GM23338 (cell line): ENCODE measurements around the gene PRUNE2. TPM values are rescaled to one million over a fixed set of nuclear protein-coding genes. Genes with fewer than 3 reads are reported as not detected.

Experiments used
- ATAC-seq: fragments of 200-7000 bp; cut with Tn5 transposase; 3 replicates; pipeline ENCODE4 v1.9.1; 2020
- DNase-seq: peaks from one replicate; pipeline ENCODE4 v3.0.0-alpha.2; 2015; ENCODE audit warnings: low spot score
- H2AFZ ChIP-seq: fragments of 200-600 bp; sonication (generic); 2 replicates; pipeline ENCODE4 v1.8.0; 2016; ENCODE audit warnings: antibody characterized with exemption, mild to moderate bottlenecking, moderate library complexity
- H3F3A ChIP-seq: fragments of 200-600 bp; sonication (generic); replicated peaks from 2 replicates; pipeline ENCODE4 v1.8.0; 2017; ENCODE audit warnings: antibody characterized with exemption, mixed run types, low read depth
- H3K27ac ChIP-seq: fragments of 200-600 bp; sonication (generic); 2 replicates; pipeline ENCODE4 v1.6.1; 2016; ENCODE audit warnings: low read depth
- H3K27me3 ChIP-seq: fragments of 200-600 bp; sonication (generic); 2 replicates; pipeline ENCODE4 v1.8.0; 2016; ENCODE audit warnings: mild to moderate bottlenecking, mixed run types, moderate library complexity; ENCODE audit not compliant: insufficient read depth
- H3K36me3 ChIP-seq: fragments of 200-600 bp; sonication (generic); 2 replicates; pipeline ENCODE4 v1.8.0; 2016; ENCODE audit warnings: mild to moderate bottlenecking; ENCODE audit not compliant: insufficient read depth
- H3K4me1 ChIP-seq: fragments of 200-600 bp; sonication (generic); 2 replicates; pipeline ENCODE4 v1.8.0; 2016; ENCODE audit warnings: mild to moderate bottlenecking, moderate library complexity; ENCODE audit not compliant: insufficient read depth
- H3K4me2 ChIP-seq: fragments of 200-600 bp; sonication (generic); 2 replicates; pipeline ENCODE4 v1.7.1; 2017; ENCODE audit warnings: mixed run types
- H3K4me3 ChIP-seq: fragments of 200-600 bp; sonication (generic); 2 replicates; pipeline ENCODE4 v1.6.1; 2016; ENCODE audit warnings: mixed run types
- H3K79me2 ChIP-seq: fragments of 200-600 bp; sonication (generic); replicated peaks from 2 replicates; pipeline ENCODE4 v1.8.0; 2017; ENCODE audit warnings: mild to moderate bottlenecking; ENCODE audit not compliant: insufficient read depth
- H3K9me2 ChIP-seq: fragments of 200-600 bp; sonication (generic); 2 replicates; pipeline ENCODE4 v1.8.0; 2017; ENCODE audit not compliant: insufficient read depth
- H4K20me1 ChIP-seq: fragments of 200-600 bp; sonication (generic); replicated peaks from 2 replicates; pipeline ENCODE4 v1.8.0; 2017; ENCODE audit warnings: mild to moderate bottlenecking; ENCODE audit not compliant: insufficient read depth
- H3K27ac Mint-ChIP-seq: 2 replicates; pipeline ENCODE4 v1.8.0; 2020; ENCODE audit warnings: inconsistent platforms, mild to moderate bottlenecking, moderate library complexity, mixed read lengths
- H3K27me3 Mint-ChIP-seq: 3 replicates; pipeline ENCODE4 v1.8.0; 2022; ENCODE audit warnings: low read depth, mild to moderate bottlenecking, moderate library complexity, mixed read lengths, inconsistent platforms; ENCODE audit not compliant: insufficient read depth, poor library complexity
- H3K36me3 Mint-ChIP-seq: 3 replicates; pipeline ENCODE4 v1.8.0; 2021; ENCODE audit warnings: low read depth, mild to moderate bottlenecking, inconsistent platforms, moderate library complexity, mixed read lengths
- H3K4me1 Mint-ChIP-seq: 3 replicates; pipeline ENCODE4 v1.8.0; 2020; ENCODE audit warnings: mild to moderate bottlenecking, inconsistent platforms, mixed read lengths
- H3K4me3 Mint-ChIP-seq: 3 replicates; pipeline ENCODE4 v1.8.0; 2021; ENCODE audit warnings: moderate library complexity, mild to moderate bottlenecking, inconsistent platforms, mixed read lengths
- H3K9me3 Mint-ChIP-seq: 3 replicates; pipeline ENCODE4 v1.8.0; 2020; ENCODE audit warnings: moderate library complexity, mild to moderate bottlenecking, inconsistent platforms, mixed read lengths
- EZH2phosphoT487 ChIP-seq: fragments of 200-600 bp; sonication (generic); IDR thresholded peaks from one replicate; pipeline ENCODE4 v1.8.1; 2018; ENCODE audit warnings: antibody characterized with exemption; ENCODE audit not compliant: unreplicated experiment
- JUNB ChIP-seq: IDR thresholded peaks from one replicate; pipeline ENCODE4 v1.6.1; 2016; ENCODE audit warnings: antibody characterized with exemption; ENCODE audit not compliant: unreplicated experiment
- POLR2AphosphoS5 ChIP-seq: IDR thresholded peaks from 2 replicates; pipeline ENCODE4 v1.6.1; 2016; ENCODE audit warnings: antibody characterized with exemption, low read depth
- ZNF114 ChIP-seq: fragments of 250-450 bp; sonication (Bioruptor Pico); IDR thresholded peaks from 2 replicates; pipeline ENCODE4 v1.5.0; 2020; ENCODE audit warnings: mild to moderate bottlenecking, moderate library complexity
- polyA plus RNA-seq: library from polyadenylated mRNA; unstranded; fragments of >200 nt; fragmentation: Nextera tagmentation; extraction: Ambion mirVana; gene quantifications from 2 replicates; pipeline ENCODE4 v1.2.1, GENCODE V29; 2016
- total RNA-seq: library from RNA; depleted of rRNA; stranded (reverse); fragments of >200 nt; shearing (Covaris generic); gene quantifications from 2 replicates; pipeline ENCODE4 v1.2.3, GENCODE V29; 2014
- TF ChIP-seq, protein P1 (sequence below): IDR thresholded peaks from one replicate; pipeline ENCODE4 v1.6.1; 2018; ENCODE audit warnings: antibody characterized with exemption; ENCODE audit not compliant: unreplicated experiment
- TF ChIP-seq, protein P2 (sequence below), 2 experiments: fragments of 200-600 bp in 1 of 2; sonication (generic) in 1 of 2; conservative IDR thresholded peaks; 2 replicates each; pipeline versions ENCODE4 v1.5.1 to v1.6.1; 2016 to 2017; ENCODE audit warnings: antibody characterized with exemption in 2 of 2, low read depth in 2 of 2, mild to moderate bottlenecking in 2 of 2, moderate library complexity in 1 of 2
- TF ChIP-seq, protein P3 (sequence below): fragments of 250-450 bp; sonication (Bioruptor Pico); IDR thresholded peaks from 2 replicates; pipeline ENCODE4 v1.5.0; 2020; ENCODE audit warnings: mild to moderate bottlenecking, moderate library complexity

The PRUNE2 gene
- total and polyA plus RNA-seq, 2 experiments from 2014 or later: 10.6 to 26.5 TPM

DNA sequence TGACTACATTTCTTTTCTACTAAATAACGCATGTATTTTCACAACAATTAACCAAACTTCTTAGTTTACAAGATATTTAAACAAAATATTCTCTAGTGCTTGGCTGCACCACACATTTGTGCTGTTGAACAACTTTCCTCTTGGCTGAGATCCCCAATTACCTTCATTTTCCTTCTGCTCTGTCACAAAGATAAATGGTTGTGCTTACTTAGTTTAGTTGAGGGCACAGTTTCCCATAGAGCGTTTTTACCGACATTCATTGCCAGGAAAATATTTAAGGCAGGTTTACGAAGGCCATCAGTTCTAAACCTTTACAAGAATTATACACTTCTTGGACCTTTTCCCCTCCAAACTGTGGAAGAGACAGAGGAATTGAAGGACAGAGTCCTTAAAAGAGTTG is 60.7 kb downstream of the PRUNE2 start:
- H3K36me3 Mint-ChIP-seq: no peaks in the 10 kb centered on the region
- no peaks in the 10 kb centered on the region for H3K79me2 ChIP-seq
- H3K4me3 ChIP-seq: no peak overlapping the region
- no peaks in the 10 kb centered on the region for H3K27me3 Mint-ChIP-seq
- no peaks in the 10 kb centered on the region for H3K27me3 ChIP-seq
- H3K4me1 Mint-ChIP-seq: no peaks in the 10 kb centered on the region
- no peaks in the 10 kb centered on the region for H3K9me2 ChIP-seq
- no peaks in the 10 kb centered on the region for H3F3A ChIP-seq
- TF ChIP-seq, protein P1, sequence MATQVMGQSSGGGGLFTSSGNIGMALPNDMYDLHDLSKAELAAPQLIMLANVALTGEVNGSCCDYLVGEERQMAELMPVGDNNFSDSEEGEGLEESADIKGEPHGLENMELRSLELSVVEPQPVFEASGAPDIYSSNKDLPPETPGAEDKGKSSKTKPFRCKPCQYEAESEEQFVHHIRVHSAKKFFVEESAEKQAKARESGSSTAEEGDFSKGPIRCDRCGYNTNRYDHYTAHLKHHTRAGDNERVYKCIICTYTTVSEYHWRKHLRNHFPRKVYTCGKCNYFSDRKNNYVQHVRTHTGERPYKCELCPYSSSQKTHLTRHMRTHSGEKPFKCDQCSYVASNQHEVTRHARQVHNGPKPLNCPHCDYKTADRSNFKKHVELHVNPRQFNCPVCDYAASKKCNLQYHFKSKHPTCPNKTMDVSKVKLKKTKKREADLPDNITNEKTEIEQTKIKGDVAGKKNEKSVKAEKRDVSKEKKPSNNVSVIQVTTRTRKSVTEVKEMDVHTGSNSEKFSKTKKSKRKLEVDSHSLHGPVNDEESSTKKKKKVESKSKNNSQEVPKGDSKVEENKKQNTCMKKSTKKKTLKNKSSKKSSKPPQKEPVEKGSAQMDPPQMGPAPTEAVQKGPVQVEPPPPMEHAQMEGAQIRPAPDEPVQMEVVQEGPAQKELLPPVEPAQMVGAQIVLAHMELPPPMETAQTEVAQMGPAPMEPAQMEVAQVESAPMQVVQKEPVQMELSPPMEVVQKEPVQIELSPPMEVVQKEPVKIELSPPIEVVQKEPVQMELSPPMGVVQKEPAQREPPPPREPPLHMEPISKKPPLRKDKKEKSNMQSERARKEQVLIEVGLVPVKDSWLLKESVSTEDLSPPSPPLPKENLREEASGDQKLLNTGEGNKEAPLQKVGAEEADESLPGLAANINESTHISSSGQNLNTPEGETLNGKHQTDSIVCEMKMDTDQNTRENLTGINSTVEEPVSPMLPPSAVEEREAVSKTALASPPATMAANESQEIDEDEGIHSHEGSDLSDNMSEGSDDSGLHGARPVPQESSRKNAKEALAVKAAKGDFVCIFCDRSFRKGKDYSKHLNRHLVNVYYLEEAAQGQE: no peak
- TF ChIP-seq JUNB (no peak), POLR2AphosphoS5 (no peak), EZH2phosphoT487 (no peak), ZNF114 (CRISPR knock-in tag) (no peak)
- TF ChIP-seq, protein P2, sequence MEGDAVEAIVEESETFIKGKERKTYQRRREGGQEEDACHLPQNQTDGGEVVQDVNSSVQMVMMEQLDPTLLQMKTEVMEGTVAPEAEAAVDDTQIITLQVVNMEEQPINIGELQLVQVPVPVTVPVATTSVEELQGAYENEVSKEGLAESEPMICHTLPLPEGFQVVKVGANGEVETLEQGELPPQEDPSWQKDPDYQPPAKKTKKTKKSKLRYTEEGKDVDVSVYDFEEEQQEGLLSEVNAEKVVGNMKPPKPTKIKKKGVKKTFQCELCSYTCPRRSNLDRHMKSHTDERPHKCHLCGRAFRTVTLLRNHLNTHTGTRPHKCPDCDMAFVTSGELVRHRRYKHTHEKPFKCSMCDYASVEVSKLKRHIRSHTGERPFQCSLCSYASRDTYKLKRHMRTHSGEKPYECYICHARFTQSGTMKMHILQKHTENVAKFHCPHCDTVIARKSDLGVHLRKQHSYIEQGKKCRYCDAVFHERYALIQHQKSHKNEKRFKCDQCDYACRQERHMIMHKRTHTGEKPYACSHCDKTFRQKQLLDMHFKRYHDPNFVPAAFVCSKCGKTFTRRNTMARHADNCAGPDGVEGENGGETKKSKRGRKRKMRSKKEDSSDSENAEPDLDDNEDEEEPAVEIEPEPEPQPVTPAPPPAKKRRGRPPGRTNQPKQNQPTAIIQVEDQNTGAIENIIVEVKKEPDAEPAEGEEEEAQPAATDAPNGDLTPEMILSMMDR (conservative IDR thresholded peaks at IDR 0.05; ENCODE audit: low read depth in 2 of 2): no peak
- TF ChIP-seq, protein P3, sequence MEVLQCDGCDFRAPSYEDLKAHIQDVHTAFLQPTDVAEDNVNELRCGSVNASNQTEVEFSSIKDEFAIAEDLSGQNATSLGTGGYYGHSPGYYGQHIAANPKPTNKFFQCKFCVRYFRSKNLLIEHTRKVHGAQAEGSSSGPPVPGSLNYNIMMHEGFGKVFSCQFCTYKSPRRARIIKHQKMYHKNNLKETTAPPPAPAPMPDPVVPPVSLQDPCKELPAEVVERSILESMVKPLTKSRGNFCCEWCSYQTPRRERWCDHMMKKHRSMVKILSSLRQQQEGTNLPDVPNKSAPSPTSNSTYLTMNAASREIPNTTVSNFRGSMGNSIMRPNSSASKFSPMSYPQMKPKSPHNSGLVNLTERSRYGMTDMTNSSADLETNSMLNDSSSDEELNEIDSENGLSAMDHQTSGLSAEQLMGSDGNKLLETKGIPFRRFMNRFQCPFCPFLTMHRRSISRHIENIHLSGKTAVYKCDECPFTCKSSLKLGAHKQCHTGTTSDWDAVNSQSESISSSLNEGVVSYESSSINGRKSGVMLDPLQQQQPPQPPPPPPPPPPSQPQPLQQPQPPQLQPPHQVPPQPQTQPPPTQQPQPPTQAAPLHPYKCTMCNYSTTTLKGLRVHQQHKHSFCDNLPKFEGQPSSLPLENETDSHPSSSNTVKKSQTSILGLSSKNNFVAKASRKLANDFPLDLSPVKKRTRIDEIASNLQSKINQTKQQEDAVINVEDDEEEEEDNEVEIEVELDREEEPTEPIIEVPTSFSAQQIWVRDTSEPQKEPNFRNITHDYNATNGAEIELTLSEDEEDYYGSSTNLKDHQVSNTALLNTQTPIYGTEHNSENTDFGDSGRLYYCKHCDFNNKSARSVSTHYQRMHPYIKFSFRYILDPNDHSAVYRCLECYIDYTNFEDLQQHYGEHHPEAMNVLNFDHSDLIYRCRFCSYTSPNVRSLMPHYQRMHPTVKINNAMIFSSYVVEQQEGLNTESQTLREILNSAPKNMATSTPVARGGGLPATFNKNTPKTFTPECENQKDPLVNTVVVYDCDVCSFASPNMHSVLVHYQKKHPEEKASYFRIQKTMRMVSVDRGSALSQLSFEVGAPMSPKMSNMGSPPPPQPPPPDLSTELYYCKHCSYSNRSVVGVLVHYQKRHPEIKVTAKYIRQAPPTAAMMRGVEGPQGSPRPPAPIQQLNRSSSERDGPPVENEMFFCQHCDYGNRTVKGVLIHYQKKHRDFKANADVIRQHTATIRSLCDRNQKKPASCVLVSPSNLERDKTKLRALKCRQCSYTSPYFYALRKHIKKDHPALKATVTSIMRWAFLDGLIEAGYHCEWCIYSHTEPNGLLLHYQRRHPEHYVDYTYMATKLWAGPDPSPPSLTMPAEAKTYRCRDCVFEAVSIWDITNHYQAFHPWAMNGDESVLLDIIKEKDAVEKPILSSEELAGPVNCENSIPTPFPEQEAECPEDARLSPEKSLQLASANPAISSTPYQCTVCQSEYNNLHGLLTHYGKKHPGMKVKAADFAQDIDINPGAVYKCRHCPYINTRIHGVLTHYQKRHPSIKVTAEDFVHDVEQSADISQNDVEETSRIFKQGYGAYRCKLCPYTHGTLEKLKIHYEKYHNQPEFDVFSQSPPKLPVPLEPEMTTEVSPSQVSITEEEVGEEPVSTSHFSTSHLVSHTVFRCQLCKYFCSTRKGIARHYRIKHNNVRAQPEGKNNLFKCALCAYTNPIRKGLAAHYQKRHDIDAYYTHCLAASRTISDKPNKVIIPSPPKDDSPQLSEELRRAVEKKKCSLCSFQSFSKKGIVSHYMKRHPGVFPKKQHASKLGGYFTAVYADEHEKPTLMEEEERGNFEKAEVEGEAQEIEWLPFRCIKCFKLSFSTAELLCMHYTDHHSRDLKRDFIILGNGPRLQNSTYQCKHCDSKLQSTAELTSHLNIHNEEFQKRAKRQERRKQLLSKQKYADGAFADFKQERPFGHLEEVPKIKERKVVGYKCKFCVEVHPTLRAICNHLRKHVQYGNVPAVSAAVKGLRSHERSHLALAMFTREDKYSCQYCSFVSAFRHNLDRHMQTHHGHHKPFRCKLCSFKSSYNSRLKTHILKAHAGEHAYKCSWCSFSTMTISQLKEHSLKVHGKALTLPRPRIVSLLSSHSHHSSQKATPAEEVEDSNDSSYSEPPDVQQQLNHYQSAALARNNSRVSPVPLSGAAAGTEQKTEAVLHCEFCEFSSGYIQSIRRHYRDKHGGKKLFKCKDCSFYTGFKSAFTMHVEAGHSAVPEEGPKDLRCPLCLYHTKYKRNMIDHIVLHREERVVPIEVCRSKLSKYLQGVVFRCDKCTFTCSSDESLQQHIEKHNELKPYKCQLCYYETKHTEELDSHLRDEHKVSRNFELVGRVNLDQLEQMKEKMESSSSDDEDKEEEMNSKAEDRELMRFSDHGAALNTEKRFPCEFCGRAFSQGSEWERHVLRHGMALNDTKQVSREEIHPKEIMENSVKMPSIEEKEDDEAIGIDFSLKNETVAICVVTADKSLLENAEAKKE: no peak
- H3K9me3 Mint-ChIP-seq: no peaks in the 10 kb centered on the region; the same call in 2 of the 3 replicates
- ATAC-seq (no peak), DNase-seq (no peak)
- H3K27ac ChIP-seq: no peak overlapping the region
- H4K20me1 ChIP-seq: no peaks in the 10 kb centered on the region
- H3K4me2 ChIP-seq: no peak overlapping the region
- H3K4me1 ChIP-seq: no peaks in the 10 kb centered on the region
- no peak overlapping the region for H2AFZ ChIP-seq
- no peak overlapping the region for H3K4me3 Mint-ChIP-seq
- no peak overlapping the region for H3K27ac Mint-ChIP-seq
- H3K36me3 ChIP-seq: no peaks in the 10 kb centered on the region
